Thymus (tissue), 11 donors: ENCODE data around the gene RPL38. TPM values are rescaled to one million over a fixed set of nuclear protein-coding genes. Genes with fewer than 3 reads are reported as not detected.

Experiments used
- DNase-seq, 9 donors: peaks; one replicate each; pipeline ENCODE4 v3.0.0-alpha.2; 2013; ENCODE audit warnings: low spot score in 9 of 9, low read depth in 6 of 9, missing footprints in 1 of 9
- H3K27ac ChIP-seq, 2 donors: one replicate each; pipeline ENCODE4 v1.5.1; 2013; ENCODE audit warnings: control low read depth in 1 of 2, low read depth in 1 of 2, low read length in 1 of 2, mild to moderate bottlenecking in 1 of 2, moderate library complexity in 1 of 2
- H3K27me3 ChIP-seq, 2 donors: one replicate each; pipeline ENCODE4 v1.5.1; 2013; ENCODE audit warnings: low read length in 1 of 2; ENCODE audit not compliant: control insufficient read depth in 2 of 2, insufficient read depth in 1 of 2
- H3K36me3 ChIP-seq, 2 donors: one replicate each; pipeline ENCODE4 v1.5.1; 2013; ENCODE audit warnings: low read length in 1 of 2, mild to moderate bottlenecking in 1 of 2, moderate library complexity in 1 of 2; ENCODE audit not compliant: control insufficient read depth in 2 of 2, insufficient read depth in 2 of 2
- H3K4me1 ChIP-seq, 2 donors: one replicate each; pipeline ENCODE4 v1.5.1; 2013; ENCODE audit warnings: low read length in 2 of 2; ENCODE audit not compliant: control insufficient read depth in 2 of 2, insufficient read depth in 2 of 2
- H3K4me3 ChIP-seq, 2 donors: one replicate each; pipeline ENCODE4 v1.5.1; 2013; ENCODE audit warnings: low read length in 2 of 2, control low read depth in 1 of 2, mild to moderate bottlenecking in 1 of 2
- H3K9me3 ChIP-seq, 2 donors: one replicate each; pipeline ENCODE4 v1.5.1; 2013; ENCODE audit warnings: low read length in 1 of 2, mild to moderate bottlenecking in 1 of 2; ENCODE audit not compliant: control insufficient read depth in 2 of 2, insufficient read depth in 1 of 2
- WGBS: extraction: QIAGEN DNeasy Blood & Tissue Kit; methylation state at CpG from one replicate; pipeline ENCODE4 v1.1.7; 2013; 5-methylcytosine and 5-hydroxymethylcytosine counted together
- polyA plus RNA-seq: library from polyadenylated mRNA; stranded (reverse); fragments of 200-250 nt; gene quantifications from one replicate; pipeline ENCODE4 v1.2.3, GENCODE V29; 2013
- total RNA-seq: library from RNA; stranded (reverse); fragments of 120-200 nt; gene quantifications from one replicate; pipeline ENCODE4 v1.2.4, GENCODE V29; 2013
- donor health status: healthy.

The RPL38 gene
- total and polyA plus RNA-seq, 2 donors, result 2,116 to 3,433 TPM

GRCh38 chr17:74199306-74200092 lies 4.0 kb upstream of the RPL38 start:
- H3K36me3 ChIP-seq, result no peaks in the 10 kb centered on the region
- no peak overlapping the region for H3K4me3 ChIP-seq
- 35% methylated on average over 35 of the region's 35 CpGs for WGBS
- peaks cover 4 to 9% of the 10 kb centered on the region in 2 donors for H3K4me1 ChIP-seq
- DNase-seq, result peak in 5 of 9 donors; percentile 33 to 59 (median 42)
- H3K27me3 ChIP-seq, result peaks cover 6 to 74% of the 10 kb centered on the region in 2 donors
- H3K9me3 ChIP-seq, result no peaks in the 10 kb centered on the region
- H3K27ac ChIP-seq, result no peak overlapping the region

DNA sequence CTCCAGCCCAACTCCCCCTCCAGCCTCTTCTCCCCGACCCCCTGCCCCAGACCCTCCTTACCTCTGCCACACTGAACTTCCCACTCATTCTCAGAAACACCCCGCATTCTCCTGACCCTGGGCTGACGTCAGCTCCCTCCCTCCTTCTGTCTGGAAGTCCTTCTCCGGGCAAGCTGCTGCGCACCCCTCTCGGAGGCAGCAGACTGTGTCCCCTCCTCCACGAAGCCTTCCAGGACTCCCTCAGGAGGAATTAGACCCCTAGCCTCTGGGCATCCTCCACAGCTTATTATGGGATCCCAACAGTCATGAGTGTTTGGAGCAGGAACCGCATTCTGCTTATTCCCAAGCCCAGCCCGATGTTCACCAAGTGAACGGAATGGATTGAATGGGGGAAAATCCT lies 3.4 kb upstream of the RPL38 start:
- Histone ChIP-seq H3K4me1 (peaks cover 7 to 15% of the 10 kb centered on the region in 2 donors), H3K27me3 (peaks cover 6 to 72% of the 10 kb centered on the region in 2 donors), H3K4me3 (no peak overlapping the region), H3K27ac (no peak overlapping the region), H3K36me3 (peaks cover 4 to 5% of the 10 kb centered on the region in 2 donors), H3K9me3 (no peaks in the 10 kb centered on the region)
- WGBS, result 80% methylated on average over 10 of the region's 10 CpGs
- no peak for DNase-seq

- peaks cover 14 to 15% of the 10 kb centered on the region in 2 donors for H3K36me3 ChIP-seq
- H3K27me3 ChIP-seq, result peaks cover 6 to 62% of the 10 kb centered on the region in 2 donors
- no peak overlapping the region for H3K27ac ChIP-seq
- H3K9me3 ChIP-seq, result no peaks in the 10 kb centered on the region
- no peak overlapping the region for H3K4me3 ChIP-seq
- 82% methylated on average over 8 of the region's 8 CpGs for WGBS
- DNase-seq, result no peak
- peaks cover 7 to 21% of the 10 kb centered on the region in 2 donors for H3K4me1 ChIP-seq
Measured at GRCh38 chr17:74201250-74201649, 2.2 kb upstream of the RPL38 start.

DNA sequence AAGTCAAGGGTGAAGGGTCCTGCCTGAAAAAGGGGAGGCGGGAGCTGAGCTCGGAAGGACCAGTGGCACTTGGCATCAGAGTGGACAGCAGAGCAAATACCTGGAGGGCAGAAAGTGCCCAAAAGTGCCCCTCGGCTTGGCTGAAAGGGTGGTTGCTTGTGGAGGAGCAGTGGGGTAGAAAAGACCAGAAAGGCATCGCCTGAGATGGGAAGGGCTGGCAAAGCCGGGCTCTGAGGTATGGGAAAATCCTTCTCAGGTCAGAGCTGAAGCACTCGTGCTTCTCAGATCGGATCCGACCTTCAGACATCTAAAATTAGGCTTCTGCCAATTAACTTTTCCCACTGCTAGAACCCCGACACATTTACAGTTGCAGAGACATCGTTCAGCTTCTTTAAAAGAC lies 1.5 kb upstream of the RPL38 start:
- DNase-seq, result no peak
- Histone ChIP-seq H3K27ac (no peak overlapping the region), H3K4me3 (no peak overlapping the region), H3K4me1 (peaks cover 7 to 21% of the 10 kb centered on the region in 2 donors), H3K9me3 (no peaks in the 10 kb centered on the region), H3K36me3 (peaks cover 17 to 19% of the 10 kb centered on the region in 2 donors), H3K27me3 (peaks cover 6 to 55% of the 10 kb centered on the region in 2 donors)
- WGBS, result 95% methylated on average over 10 of the region's 10 CpGs

DNA sequence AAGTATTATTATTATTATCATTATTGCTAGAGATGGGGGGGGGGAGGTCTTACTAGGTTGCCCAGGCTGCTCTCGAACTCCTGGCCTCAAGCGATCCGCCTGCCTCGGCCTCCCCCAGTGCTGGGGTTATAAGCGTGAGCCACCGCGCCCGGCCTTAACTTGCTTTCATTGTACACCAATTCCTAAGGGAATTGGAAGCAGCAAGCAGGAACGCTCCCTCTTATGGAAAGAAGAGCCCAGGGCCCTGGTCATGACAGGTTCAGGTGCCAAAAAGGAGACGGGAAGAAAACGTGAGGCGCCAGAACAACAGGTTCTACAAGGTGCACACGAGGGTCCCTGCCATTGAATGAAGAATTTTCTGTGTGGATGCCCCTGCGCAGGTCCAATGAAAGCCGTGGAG lies 540 bp upstream of the RPL38 start:
- DNase-seq, result no peak
- no peak overlapping the region for H3K27ac ChIP-seq
- peaks cover 6 to 49% of the 10 kb centered on the region in 2 donors for H3K27me3 ChIP-seq
- H3K4me3 ChIP-seq, result no peak overlapping the region
- 42% methylated on average over 15 of the region's 15 CpGs for WGBS
- H3K9me3 ChIP-seq, result no peaks in the 10 kb centered on the region
- peaks cover 7 to 21% of the 10 kb centered on the region in 2 donors for H3K4me1 ChIP-seq
- peaks cover 25 to 26% of the 10 kb centered on the region in 2 donors for H3K36me3 ChIP-seq

GRCh38 chr17:74204474-74204873 lies 996 bp downstream of the RPL38 start:
- peaks cover 40 to 41% of the 10 kb centered on the region in 2 donors for H3K36me3 ChIP-seq
- peaks cover 7 to 21% of the 10 kb centered on the region in 2 donors for H3K4me1 ChIP-seq
- WGBS, result 65% methylated on average over 14 of the region's 14 CpGs
- H3K4me3 ChIP-seq, result peak overlapping the region; percentile 90
- H3K27ac ChIP-seq, result peak overlapping the region in 1 of 2 donors; percentile 80
- DNase-seq, result no peak
- H3K9me3 ChIP-seq, result no peaks in the 10 kb centered on the region
- peaks cover 6 to 37% of the 10 kb centered on the region in 2 donors for H3K27me3 ChIP-seq

DNA sequence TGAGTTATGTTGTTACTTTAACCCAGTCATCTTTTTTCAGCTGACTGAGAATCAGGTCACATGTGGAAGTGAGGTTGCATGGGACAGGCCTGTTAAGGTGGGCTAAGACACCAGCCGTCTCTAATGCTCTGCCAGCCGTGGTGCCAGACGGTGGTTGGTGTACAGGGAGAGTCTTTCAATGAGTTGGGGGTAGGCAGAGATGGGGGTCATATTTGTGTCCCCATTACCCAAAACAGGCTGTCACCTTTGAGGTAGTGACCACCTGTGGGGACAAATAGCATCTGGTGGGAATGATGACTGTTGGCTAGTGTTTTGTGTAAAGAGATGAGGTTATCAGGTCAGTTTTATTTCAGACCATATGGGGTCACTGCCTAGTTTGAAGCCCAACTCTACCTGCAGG lies 1.8 kb downstream of the RPL38 start:
- DNase-seq, result no peak
- Histone ChIP-seq H3K4me1 (peaks cover 7 to 18% of the 10 kb centered on the region in 2 donors), H3K9me3 (no peaks in the 10 kb centered on the region), H3K27me3 (peaks cover 6 to 29% of the 10 kb centered on the region in 2 donors), H3K27ac (no peak overlapping the region), H3K36me3 (peaks cover 48 to 49% of the 10 kb centered on the region in 2 donors), H3K4me3 (no peak overlapping the region)
- WGBS, result 97% methylated on average over 3 of the region's 3 CpGs

DNA sequence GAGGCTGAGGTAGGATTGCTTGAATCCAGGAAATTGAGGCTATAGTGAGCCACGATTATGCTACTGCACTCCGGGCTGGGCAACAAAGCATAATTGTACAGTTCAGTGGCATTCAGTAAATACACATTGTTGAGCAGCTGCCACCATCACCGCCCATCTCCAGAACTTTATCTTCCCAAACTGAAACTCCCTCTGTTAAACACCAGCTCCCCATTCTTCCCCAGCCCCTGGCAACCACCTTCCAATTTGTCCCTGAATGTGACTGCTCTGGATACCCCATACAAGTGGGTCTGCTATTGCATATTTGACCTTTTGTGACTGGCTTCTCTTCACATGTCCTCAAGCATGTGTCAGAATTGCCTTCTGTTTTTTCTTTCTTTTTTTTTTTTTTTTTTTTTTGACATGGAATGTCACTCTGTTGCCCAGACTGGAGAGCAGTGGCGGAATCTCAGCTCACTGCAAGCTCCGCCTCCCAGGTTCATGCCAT lies 2.9 kb downstream of the RPL38 start:
- Histone ChIP-seq H3K27me3 (peaks cover 4 to 20% of the 10 kb centered on the region in 2 donors), H3K27ac (no peak overlapping the region), H3K9me3 (no peaks in the 10 kb centered on the region), H3K4me3 (no peak overlapping the region), H3K36me3 (peaks cover 49 to 58% of the 10 kb centered on the region in 2 donors), H3K4me1 (peaks cover 7 to 27% of the 10 kb centered on the region in 2 donors)
- WGBS, result 83% methylated on average over 5 of the region's 5 CpGs
- no peak for DNase-seq
